Ovary (tissue), 9 donors: ENCODE results near the gene FUT9. TPM values are rescaled to one million over a fixed set of nuclear protein-coding genes. Genes with fewer than 3 reads are reported as not detected.

Experiments
- DNase-seq, 5 donors: peaks; one replicate each; pipeline ENCODE4 v3.0.0-alpha.2; 2019 to 2020
- H3K27ac ChIP-seq, 2 donors: fragments of 200-600 bp; one replicate each; pipeline versions ENCODE4 v1.5.1 to v1.8.0; 2019 to 2022
- H3K27me3 ChIP-seq: fragments of 200-600 bp; one replicate; pipeline ENCODE4 v1.8.0; 2022
- H3K36me3 ChIP-seq: fragments of 200-600 bp; sonication (generic); one replicate; pipeline ENCODE4 v1.5.1; 2019
- H3K4me1 ChIP-seq: one replicate; pipeline ENCODE4 v1.8.1; 2013; ENCODE audit warnings: mild to moderate bottlenecking, moderate library complexity; ENCODE audit not compliant: insufficient read depth
- H3K4me3 ChIP-seq: fragments of 200-600 bp; sonication (generic); one replicate; pipeline ENCODE4 v1.5.1; 2017
- H3K9me3 ChIP-seq, 2 donors: fragments of 200-600 bp in 1 of 2; sonication (generic) in 1 of 2; one replicate each; pipeline versions ENCODE4 v1.5.1 to v1.8.1; 2013 to 2019; ENCODE audit warnings: mild to moderate bottlenecking in 1 of 2, moderate library complexity in 1 of 2
- EP300 ChIP-seq: sonication (generic); formaldehyde crosslinking; IDR thresholded peaks from one replicate; pipeline ENCODE4 v1.6.1; 2017; ENCODE audit warnings: antibody characterized with exemption
- POLR2A ChIP-seq: fragments of 450-650 bp; IDR thresholded peaks from one replicate; pipeline ENCODE4 v1.6.1; 2017; ENCODE audit warnings: antibody characterized with exemption, mild to moderate bottlenecking, moderate library complexity
- WGBS, 3 donors: extraction: QIAGEN DNeasy Blood & Tissue Kit in 1 of 3; methylation state at CpG; one replicate each; pipeline versions ENCODE4 v1.1.5 to v1.1.7; 2013 to 2017; 5-methylcytosine and 5-hydroxymethylcytosine counted together
- intact Hi-C, 4 donors: fragments of 100-400 bp; cut with DNase I; formaldehyde crosslinking; loops; one replicate each; pipeline versions ENCODE4 v1.11.0 to v1.15.1; 2022 to 2023
- polyA plus RNA-seq, 2 donors: library from polyadenylated mRNA; stranded (reverse); fragments of 200-250 nt in 1 of 2; fragments of 350-450 nt in 1 of 2; fragmentation: Illumina TruSeq in 1 of 2; extraction: RNeasy Lipid Tissue Mini Kit (QIAGEN cat#74804) in 1 of 2; gene quantifications; one replicate each; pipeline ENCODE4 v1.2.3, GENCODE V29; 2013 to 2014
- total RNA-seq, 7 donors: library from RNA; depleted of rRNA in 2 of 7; stranded (reverse); fragments of >200 nt in 2 of 7; fragmentation: NEBNext Ultra II Directional in 3 of 7; extraction: Animal tissue kit (Norgen Biotek cat#: 25700) in 3 of 7; gene quantifications; one replicate each; pipeline versions ENCODE4 v1.1.0 to v1.2.4, GENCODE V29; 2016 to 2023
- TF ChIP-seq, protein P1 (sequence below), 3 donors: fragments of 450-650 bp in 2 of 3; fragments of 200-600 bp in 1 of 3; IDR thresholded peaks; one replicate each; pipeline versions ENCODE4 v1.5.1 to v1.8.0; 2016 to 2022; ENCODE audit warnings: antibody characterized with exemption in 3 of 3, mild to moderate bottlenecking in 1 of 3
- donor health status: DM: no; HTN: no; CAD: no; lungs with moderate emphysema.
- donor health status: DM: no; HTN: no; CAD: no.
- donor health status: Bipolar disorder and iron deficiency.
- donor health status: DM: yes; HTN: yes; CAD: no.
- donor health status: DM: no; HTN: no; CAD: no.
- donor health status: DM: yes; HTN: yes; CAD: no.

Gene FUT9
- total and polyA plus RNA-seq, 9 donors = under 0.01 to 0.13 (median 0.02) TPM; not detected in 4

DNA sequence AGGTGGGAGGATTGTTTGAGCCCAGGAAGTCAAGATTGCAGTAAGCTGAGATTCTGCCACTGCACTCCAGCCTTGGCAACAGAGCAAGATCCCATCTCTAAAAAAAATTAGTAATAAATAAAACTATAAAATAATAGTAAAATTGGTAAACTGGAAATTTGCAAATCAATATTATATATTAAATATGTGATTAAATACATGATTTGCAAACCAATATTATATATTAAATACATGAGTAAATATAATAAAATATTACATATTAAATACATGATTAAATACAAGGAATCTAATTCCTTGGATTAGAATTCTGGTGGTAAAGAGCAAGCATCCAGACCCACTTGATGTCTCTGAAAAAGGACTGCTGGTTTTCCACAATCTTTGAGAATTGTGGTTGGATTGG lies 35.8 kb downstream of the FUT9 start:
- no peak for DNase-seq
- TF ChIP-seq POLR2A = no peak
- TF ChIP-seq, protein P1, sequence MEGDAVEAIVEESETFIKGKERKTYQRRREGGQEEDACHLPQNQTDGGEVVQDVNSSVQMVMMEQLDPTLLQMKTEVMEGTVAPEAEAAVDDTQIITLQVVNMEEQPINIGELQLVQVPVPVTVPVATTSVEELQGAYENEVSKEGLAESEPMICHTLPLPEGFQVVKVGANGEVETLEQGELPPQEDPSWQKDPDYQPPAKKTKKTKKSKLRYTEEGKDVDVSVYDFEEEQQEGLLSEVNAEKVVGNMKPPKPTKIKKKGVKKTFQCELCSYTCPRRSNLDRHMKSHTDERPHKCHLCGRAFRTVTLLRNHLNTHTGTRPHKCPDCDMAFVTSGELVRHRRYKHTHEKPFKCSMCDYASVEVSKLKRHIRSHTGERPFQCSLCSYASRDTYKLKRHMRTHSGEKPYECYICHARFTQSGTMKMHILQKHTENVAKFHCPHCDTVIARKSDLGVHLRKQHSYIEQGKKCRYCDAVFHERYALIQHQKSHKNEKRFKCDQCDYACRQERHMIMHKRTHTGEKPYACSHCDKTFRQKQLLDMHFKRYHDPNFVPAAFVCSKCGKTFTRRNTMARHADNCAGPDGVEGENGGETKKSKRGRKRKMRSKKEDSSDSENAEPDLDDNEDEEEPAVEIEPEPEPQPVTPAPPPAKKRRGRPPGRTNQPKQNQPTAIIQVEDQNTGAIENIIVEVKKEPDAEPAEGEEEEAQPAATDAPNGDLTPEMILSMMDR (IDR thresholded peaks at IDR 0.05) = no peak
- no peak for TF ChIP-seq EP300
- Histone ChIP-seq H3K4me1 (no peaks in the 10 kb centered on the region), H3K27ac (no peak overlapping the region), H3K4me3 (no peak overlapping the region), H3K9me3 (no peaks in the 10 kb centered on the region), H3K27me3 (no peaks in the 10 kb centered on the region), H3K36me3 (no peaks in the 10 kb centered on the region)
- intact Hi-C loops = no loop called here

DNA sequence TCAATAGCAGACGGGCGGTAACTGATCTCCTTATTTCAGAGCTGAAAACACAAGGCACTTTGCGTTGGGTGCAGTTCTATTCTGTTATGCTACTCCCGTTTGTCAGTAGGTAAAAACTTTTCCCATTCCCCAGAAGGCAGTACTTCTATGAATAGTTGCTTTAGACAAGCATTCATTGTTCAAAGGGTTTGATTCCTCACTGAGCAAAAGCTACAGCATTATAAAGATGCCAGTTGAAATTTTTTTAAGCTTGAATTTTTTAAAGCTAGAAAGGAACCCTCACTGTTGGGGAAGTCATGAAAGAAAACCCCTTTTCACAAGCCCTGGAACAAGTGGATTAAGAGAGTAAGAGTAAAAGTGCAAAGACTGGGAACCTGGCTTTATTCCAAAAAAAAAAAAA lies 42.3 kb downstream of the FUT9 start:
- WGBS, 3 donors = 47 to 73% (median 70%) methylated on average over 4 of the region's 4 CpGs
- Histone ChIP-seq H3K9me3 (no peaks in the 10 kb centered on the region), H3K4me3 (no peak overlapping the region), H3K27me3 (no peaks in the 10 kb centered on the region), H3K27ac (no peak overlapping the region), H3K36me3 (no peaks in the 10 kb centered on the region), H3K4me1 (no peaks in the 10 kb centered on the region)
- no peak for TF ChIP-seq POLR2A
- TF ChIP-seq EP300 = no peak
- TF ChIP-seq, protein P1 (IDR thresholded peaks at IDR 0.05) = no peak
- intact Hi-C loops = no loop called here
- no peak for DNase-seq

DNA sequence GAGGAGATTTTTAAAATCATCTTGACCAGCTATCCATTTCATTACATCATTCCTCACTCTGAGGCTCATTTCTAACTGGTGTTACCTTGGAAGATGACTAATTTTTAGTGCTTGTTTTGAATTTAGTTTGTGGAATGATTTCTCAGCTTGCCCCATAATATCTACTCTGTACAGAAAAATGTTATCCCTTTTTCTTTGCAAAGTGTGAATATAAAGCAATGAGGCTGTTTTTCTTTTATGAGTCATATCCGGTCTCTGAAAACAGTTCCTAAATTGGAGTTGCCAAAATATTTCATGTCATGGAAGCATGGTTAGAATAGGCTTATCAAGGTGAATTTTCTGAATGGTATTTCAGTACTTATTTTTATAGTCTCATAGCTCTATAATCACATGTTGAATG lies 43.8 kb downstream of the FUT9 start:
- no peaks in the 10 kb centered on the region for H3K4me1 ChIP-seq
- no peak overlapping the region for H3K4me3 ChIP-seq
- 6 to 29% (median 8%) methylated on average over 1 of the region's 1 CpG for WGBS, 3 donors
- TF ChIP-seq, protein P1 (IDR thresholded peaks at IDR 0.05) = no peak
- no peak for TF ChIP-seq EP300
- no peak for TF ChIP-seq POLR2A
- intact Hi-C loops = no loop called here
- no peak for DNase-seq
- H3K27me3 ChIP-seq = no peaks in the 10 kb centered on the region
- no peaks in the 10 kb centered on the region for H3K36me3 ChIP-seq
- no peaks in the 10 kb centered on the region for H3K9me3 ChIP-seq
- H3K27ac ChIP-seq = no peak overlapping the region

DNA sequence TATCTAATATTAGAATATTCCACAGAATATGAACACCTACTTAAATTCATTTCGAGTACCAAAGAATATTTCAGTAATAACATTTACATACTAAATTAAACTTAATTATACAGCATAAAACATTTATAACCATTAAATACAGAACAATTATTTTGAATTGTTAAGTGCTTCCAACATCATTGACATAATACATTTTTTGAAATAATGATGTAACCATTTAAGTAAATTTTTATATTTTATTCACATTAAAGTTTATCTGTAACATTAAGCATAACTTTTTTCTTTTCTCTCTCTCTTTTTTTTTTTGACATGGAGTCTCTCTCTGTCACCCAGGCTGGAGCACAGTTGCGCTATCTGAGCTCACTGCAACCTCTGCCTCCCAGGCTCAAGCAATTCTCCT lies 44.5 kb downstream of the FUT9 start:
- Histone ChIP-seq H3K27me3 (no peaks in the 10 kb centered on the region), H3K27ac (no peak overlapping the region), H3K4me3 (no peak overlapping the region), H3K36me3 (no peaks in the 10 kb centered on the region), H3K4me1 (no peaks in the 10 kb centered on the region), H3K9me3 (no peaks in the 10 kb centered on the region)
- no peak for DNase-seq
- WGBS, 3 donors = 90 to 93% (median 93%) methylated on average over 2 of the region's 2 CpGs
- intact Hi-C loops = no loop called here
- TF ChIP-seq, protein P1 (IDR thresholded peaks at IDR 0.05) = no peak
- no peak for TF ChIP-seq EP300

DNA sequence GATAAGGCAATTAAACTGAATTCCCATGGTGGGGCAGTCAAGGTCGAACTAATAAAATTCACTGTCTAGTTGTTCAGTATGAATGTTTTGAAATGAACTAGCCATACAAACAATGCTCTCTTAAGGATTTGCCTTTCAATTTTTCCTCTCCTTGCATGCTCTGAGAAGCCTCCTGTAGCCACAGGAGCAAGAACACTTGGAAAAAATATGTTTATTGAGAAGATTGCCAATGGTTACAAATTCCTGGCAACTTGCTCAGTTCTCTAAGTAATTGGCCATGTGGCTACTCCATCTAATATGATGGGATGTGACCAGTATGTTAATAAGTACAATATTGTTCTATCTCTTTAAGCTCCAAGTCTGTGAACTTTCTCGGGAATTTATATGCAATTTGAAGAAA lies 49.4 kb downstream of the FUT9 start:
- Histone ChIP-seq H3K4me1 (no peaks in the 10 kb centered on the region), H3K27ac (no peak overlapping the region), H3K36me3 (no peaks in the 10 kb centered on the region), H3K4me3 (no peak overlapping the region), H3K27me3 (no peaks in the 10 kb centered on the region), H3K9me3 (no peaks in the 10 kb centered on the region)
- TF ChIP-seq, protein P1 (IDR thresholded peaks at IDR 0.05) = no peak
- TF ChIP-seq EP300 = no peak
- TF ChIP-seq POLR2A = no peak
- intact Hi-C loops = no loop called here
- WGBS, 3 donors = 54 to 67% (median 67%) methylated on average over 2 of the region's 2 CpGs
- no peak for DNase-seq
